CD4-positive, alpha-beta T cell treated with Interleukin-2 at 100 ng/mL for 4 hours (primary cell): ENCODE data around the gene HLCS.

Source experiments
- DNase-seq: peaks from one replicate; pipeline ENCODE4 v3.0.0-alpha.2; 2020; ENCODE audit warnings: low spot score

HLCS gene

GRCh38 chr21:36914244-36915013, 52.0 kb downstream of the HLCS start:
- DNase-seq: no peak

GRCh38 chr21:36913247-36914169, 53.0 kb downstream of the HLCS start:
- DNase-seq: no peak

- no peak for DNase-seq
Observed at GRCh38 chr21:36910581-36911307, 55.7 kb downstream of the HLCS start.

- peak; percentile 1 for DNase-seq
Observed at GRCh38 chr21:36909901-36910561, 56.4 kb downstream of the HLCS start.

- no peak for DNase-seq
Observed at GRCh38 chr21:36909423-36909822, 57.0 kb downstream of the HLCS start.

- no peak for DNase-seq
Observed at GRCh38 chr21:36908260-36908908, 58.1 kb downstream of the HLCS start.

GRCh38 chr21:36904093-36904666, 62.3 kb downstream of the HLCS start:
- DNase-seq: no peak

- no peak for DNase-seq
Observed at GRCh38 chr21:36902793-36903192, 63.7 kb downstream of the HLCS start.

- DNase-seq: no peak
Observed at GRCh38 chr21:36902331-36902730, 64.1 kb downstream of the HLCS start.

GRCh38 chr21:36901575-36901974, 64.9 kb downstream of the HLCS start:
- no peak for DNase-seq

- no peak for DNase-seq
Observed at GRCh38 chr21:36893581-36893980, 72.9 kb downstream of the HLCS start.

- no peak for DNase-seq
Observed at GRCh38 chr21:36892201-36892600, 74.3 kb downstream of the HLCS start.

GRCh38 chr21:36891692-36892091, 74.8 kb downstream of the HLCS start:
- DNase-seq: no peak

- DNase-seq: no peak
Observed at GRCh38 chr21:36891121-36891520, 75.3 kb downstream of the HLCS start.

- no peak for DNase-seq
Observed at GRCh38 chr21:36890086-36890485, 76.4 kb downstream of the HLCS start.

- no peak for DNase-seq
Observed at GRCh38 chr21:36889401-36889800, 77.1 kb downstream of the HLCS start.

- DNase-seq: no peak
Observed at GRCh38 chr21:36888466-36888865, 78.0 kb downstream of the HLCS start.

- no peak for DNase-seq
Observed at GRCh38 chr21:36887963-36888362, 78.5 kb downstream of the HLCS start.

GRCh38 chr21:36883532-36884486, 82.7 kb downstream of the HLCS start:
- no peak for DNase-seq

- no peak for DNase-seq
Observed at GRCh38 chr21:36882776-36883175, 83.7 kb downstream of the HLCS start.
